Vagina (tissue), 2 donors: ENCODE data around the gene OBSCN.

Experiments used
- POLR2A ChIP-seq, 2 donors: fragments of 450-650 bp; IDR thresholded peaks; one replicate each; pipeline ENCODE4 v1.6.1; 2017; ENCODE audit warnings: antibody characterized with exemption in 2 of 2, mild to moderate bottlenecking in 2 of 2, moderate library complexity in 2 of 2
- TF ChIP-seq, protein P1 (sequence below), 3 experiments: fragments of 450-650 bp in 2 of 3; fragments of 200-600 bp in 1 of 3; sonication (generic) in 1 of 3; IDR thresholded peaks; one replicate each; pipeline ENCODE4 v1.5.1; 2017 to 2019; ENCODE audit warnings: antibody characterized with exemption in 3 of 3, mild to moderate bottlenecking in 2 of 3, moderate library complexity in 2 of 3

DNA sequence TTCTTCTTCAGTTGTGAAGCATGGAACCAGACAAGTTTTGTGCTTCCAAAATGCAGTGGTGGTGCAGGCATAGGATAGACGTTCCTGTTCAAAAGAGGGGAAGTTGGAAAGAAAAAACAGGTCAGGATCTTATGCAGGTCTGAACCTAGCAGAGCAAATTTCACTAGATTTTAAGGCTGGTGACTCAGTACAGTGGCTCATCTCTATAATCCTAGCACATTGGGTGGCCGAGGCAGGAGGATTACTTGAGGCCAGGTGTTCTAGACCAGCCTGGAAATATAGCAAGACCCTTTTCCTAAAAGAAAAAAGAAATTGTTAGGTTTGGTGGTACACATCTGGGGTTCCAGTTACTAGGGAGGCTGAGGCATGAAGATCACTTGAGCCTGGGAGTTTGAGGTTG, 88.1 kb downstream of the OBSCN start:
- TF ChIP-seq POLR2A (IDR thresholded peaks at IDR 0.05), result no peak
- TF ChIP-seq, protein P1, sequence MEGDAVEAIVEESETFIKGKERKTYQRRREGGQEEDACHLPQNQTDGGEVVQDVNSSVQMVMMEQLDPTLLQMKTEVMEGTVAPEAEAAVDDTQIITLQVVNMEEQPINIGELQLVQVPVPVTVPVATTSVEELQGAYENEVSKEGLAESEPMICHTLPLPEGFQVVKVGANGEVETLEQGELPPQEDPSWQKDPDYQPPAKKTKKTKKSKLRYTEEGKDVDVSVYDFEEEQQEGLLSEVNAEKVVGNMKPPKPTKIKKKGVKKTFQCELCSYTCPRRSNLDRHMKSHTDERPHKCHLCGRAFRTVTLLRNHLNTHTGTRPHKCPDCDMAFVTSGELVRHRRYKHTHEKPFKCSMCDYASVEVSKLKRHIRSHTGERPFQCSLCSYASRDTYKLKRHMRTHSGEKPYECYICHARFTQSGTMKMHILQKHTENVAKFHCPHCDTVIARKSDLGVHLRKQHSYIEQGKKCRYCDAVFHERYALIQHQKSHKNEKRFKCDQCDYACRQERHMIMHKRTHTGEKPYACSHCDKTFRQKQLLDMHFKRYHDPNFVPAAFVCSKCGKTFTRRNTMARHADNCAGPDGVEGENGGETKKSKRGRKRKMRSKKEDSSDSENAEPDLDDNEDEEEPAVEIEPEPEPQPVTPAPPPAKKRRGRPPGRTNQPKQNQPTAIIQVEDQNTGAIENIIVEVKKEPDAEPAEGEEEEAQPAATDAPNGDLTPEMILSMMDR (IDR thresholded peaks at IDR 0.05), result no peak
